C4-2B (cell line): ENCODE results near the gene ZNF254.
"Not testable (repeated sequence)": the region's sequence is repeated elsewhere in the genome, so short reads cannot be mapped to it uniquely, and the experiment has no call there.

ENCODE experiments used
- H3K27ac ChIP-seq: fragments of 450-650 bp; 2 replicates; pipeline ENCODE4 v1.5.1; 2017
- ZFX ChIP-seq: fragments of 450-650 bp; IDR thresholded peaks from 2 replicates; pipeline ENCODE4 v1.6.1; 2017
- TF ChIP-seq, protein P1 (sequence below): fragments of 450-650 bp; conservative IDR thresholded peaks from 2 replicates; pipeline ENCODE4 v1.5.1; 2017; ENCODE audit warnings: mild to moderate bottlenecking

ZNF254 gene

DNA sequence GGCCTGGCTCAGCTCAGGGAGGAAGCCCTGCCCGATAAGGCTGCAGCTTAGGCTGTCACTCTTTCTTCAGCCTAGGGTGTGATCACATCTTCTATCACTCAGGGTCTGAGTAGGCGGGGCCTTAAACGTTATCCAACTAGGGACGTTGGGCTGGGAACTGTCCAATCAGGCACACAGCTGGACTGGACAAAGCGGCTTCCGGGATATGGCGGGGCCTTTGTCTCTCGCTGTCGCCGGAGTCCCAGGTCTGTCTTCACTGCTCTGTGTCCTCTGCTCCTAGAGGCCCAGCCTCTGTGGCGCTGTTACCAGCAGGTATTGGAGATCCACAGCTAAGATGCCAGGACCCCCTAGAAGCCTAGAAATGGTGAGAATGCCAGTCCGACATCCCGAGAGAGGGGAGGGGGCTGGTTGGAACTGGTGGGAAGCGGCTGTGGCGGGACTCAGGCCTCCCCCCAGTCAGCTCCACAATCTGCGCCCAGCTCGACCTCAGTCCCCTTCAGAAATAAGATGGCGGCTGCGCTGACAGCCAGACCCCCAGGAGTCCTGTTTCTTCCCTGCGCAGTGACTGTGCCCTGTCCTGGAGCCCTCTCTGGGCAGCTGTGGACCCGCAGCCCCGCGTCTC, at the start of gene ZNF254:
Gene ZNF254 (plus strand): TSS at position 214 of the 622 bp plus-strand sequence. CDS start 121 bp downstream, at position 335.
- peak; percentile 52; the same call in 1 of the 2 replicates for TF ChIP-seq ZFX
- TF ChIP-seq, protein P1, sequence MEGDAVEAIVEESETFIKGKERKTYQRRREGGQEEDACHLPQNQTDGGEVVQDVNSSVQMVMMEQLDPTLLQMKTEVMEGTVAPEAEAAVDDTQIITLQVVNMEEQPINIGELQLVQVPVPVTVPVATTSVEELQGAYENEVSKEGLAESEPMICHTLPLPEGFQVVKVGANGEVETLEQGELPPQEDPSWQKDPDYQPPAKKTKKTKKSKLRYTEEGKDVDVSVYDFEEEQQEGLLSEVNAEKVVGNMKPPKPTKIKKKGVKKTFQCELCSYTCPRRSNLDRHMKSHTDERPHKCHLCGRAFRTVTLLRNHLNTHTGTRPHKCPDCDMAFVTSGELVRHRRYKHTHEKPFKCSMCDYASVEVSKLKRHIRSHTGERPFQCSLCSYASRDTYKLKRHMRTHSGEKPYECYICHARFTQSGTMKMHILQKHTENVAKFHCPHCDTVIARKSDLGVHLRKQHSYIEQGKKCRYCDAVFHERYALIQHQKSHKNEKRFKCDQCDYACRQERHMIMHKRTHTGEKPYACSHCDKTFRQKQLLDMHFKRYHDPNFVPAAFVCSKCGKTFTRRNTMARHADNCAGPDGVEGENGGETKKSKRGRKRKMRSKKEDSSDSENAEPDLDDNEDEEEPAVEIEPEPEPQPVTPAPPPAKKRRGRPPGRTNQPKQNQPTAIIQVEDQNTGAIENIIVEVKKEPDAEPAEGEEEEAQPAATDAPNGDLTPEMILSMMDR: no peak
- H3K27ac ChIP-seq: peak within 1 kb of the TSS; percentile 80

GRCh38 chr19:24040621-24041020, 46.4 kb upstream of the ZNF254 start:
- TF ChIP-seq, protein P1: no peak
- TF ChIP-seq ZFX: no peak
- no peak overlapping the region for H3K27ac ChIP-seq

DNA sequence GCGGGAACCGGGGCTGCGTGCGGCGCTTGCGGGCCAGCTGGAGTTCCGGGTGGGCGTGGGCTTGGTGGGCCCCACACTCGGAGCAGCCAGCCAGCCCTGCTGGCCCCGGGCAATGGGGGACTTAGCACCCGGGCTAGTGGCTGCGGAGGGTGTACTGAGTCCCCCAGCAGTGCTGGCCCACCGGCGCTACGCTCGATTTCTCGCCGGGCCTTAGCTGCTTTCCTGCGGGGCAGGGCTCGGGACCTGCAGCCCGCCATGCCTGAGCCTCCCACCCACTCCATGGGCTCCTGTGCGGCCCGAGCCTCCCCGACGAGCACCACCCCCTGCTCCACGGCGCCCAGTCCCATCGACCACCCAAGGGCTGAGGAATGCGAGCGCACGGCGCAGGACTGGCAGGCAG, 45.7 kb upstream of the ZNF254 start:
- H3K27ac ChIP-seq: not testable (repeated sequence)

DNA sequence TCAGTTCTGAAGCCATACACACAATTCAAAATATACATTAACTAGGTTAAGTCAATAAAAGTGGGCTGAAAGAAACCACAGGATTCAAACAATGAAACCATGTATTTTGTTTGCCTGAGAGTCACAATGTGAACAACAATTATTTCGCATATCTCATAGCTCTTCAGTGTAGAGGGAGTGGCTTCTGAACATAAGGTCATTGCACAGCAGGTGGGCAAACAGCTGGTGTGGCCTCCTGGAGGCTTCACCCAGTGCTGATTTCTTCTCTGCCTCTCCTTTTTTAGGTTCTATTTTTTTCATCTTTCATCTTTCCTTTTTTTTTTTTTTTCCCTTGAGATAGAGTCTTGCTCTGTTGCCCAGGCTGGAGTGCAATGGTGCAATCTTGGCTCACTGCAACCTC, 40.4 kb upstream of the ZNF254 start:
- TF ChIP-seq ZFX: no peak
- TF ChIP-seq, protein P1: no peak
- no peak overlapping the region for H3K27ac ChIP-seq

DNA sequence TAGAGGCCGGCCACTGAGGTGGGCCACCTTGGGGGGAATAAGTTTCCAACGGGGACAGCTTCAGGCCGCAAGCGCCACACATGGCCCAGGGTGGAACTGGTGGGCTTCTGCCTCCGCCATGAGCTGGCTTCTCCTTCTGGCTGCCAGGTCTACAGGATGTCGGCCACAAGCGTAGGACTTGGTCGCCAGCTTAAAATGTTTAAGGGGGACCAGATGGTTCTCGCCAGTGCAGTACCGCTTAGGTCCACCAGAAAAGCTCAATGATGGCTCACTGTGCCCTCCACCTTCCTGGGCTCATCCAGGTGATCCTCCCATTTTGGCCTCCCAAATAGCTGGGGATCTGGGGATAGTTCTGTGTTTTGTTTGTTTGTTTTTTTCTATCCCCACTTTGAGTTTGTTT, 38.7 kb upstream of the ZNF254 start:
- no peak overlapping the region for H3K27ac ChIP-seq
- TF ChIP-seq ZFX: no peak
- TF ChIP-seq, protein P1: no peak

DNA sequence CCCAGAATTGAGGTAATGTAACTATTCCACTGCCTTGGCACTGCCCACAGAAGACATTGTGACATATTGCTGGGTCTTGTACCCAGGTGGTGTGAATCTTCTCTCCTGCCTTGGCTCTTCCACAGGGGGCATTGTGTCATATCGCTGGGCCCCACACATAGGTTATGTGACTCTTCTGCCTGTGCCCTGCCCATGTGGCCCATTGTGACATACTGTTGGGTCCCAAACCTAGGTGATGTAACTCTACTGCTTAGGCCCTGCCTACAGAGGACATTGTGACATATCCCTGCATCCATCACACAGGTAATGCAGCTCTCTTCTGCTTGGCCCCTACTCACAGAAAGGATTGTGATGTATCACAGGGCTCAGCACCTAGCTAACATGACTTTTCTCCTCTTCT, 37.5 kb upstream of the ZNF254 start:
- TF ChIP-seq, protein P1: no peak
- TF ChIP-seq ZFX: no peak
- H3K27ac ChIP-seq: no peak overlapping the region

DNA sequence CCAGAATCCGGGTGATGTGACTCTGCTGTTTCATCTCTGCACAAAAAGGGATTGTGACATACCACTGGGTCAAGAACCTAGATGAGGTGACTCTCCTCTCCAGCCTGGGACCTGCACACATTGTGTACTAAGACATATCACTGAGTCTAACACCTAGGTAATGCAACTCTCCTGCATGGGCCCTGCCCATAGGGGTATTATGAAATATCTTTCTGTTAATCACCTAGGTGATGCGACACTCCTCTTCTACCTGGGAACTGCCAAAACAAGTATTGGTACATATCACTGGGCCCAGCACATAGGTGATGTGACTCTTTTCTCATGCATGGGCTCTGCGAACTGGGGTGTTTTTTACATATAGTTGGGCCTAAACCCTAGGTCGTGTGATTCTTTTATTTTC, 35.5 kb upstream of the ZNF254 start:
- no peak overlapping the region for H3K27ac ChIP-seq

More for the DNA sequence above, 35.5 kb upstream of the ZNF254 start:
- TF ChIP-seq, protein P1: no peak
- no peak for TF ChIP-seq ZFX
